Loucy (cell line): ENCODE results near the gene FBXL15.

Experiments
- H2AFZ ChIP-seq: fragments of 200-600 bp; sonication (generic); 2 replicates; pipeline ENCODE4 v1.6.0; 2016; ENCODE audit warnings: antibody characterized with exemption, mild to moderate bottlenecking, low read length, moderate library complexity
- H3F3A ChIP-seq: fragments of 200-600 bp; 2 replicates; pipeline ENCODE4 v1.6.0; 2016; ENCODE audit warnings: antibody characterized with exemption, low read depth, mild to moderate bottlenecking
- H3K27me3 ChIP-seq: fragments of 200-600 bp; sonication (generic); 2 replicates; pipeline ENCODE4 v1.6.1; 2014; ENCODE audit warnings: low read length, mild to moderate bottlenecking; ENCODE audit not compliant: insufficient read depth, poor library complexity, severe bottlenecking
- H3K36me3 ChIP-seq: fragments of 200-600 bp; sonication (generic); 2 replicates; pipeline ENCODE4 v1.6.1; 2016; ENCODE audit warnings: low read length; ENCODE audit not compliant: insufficient read depth
- H3K4me1 ChIP-seq: fragments of 200-600 bp; sonication (generic); 2 replicates; pipeline ENCODE4 v1.5.1; 2014; ENCODE audit warnings: low read length, mild to moderate bottlenecking; ENCODE audit not compliant: insufficient read depth, poor library complexity, severe bottlenecking
- H3K4me2 ChIP-seq: fragments of 200-600 bp; sonication (generic); 2 replicates; pipeline ENCODE4 v1.6.0; 2014; ENCODE audit warnings: antibody characterized with exemption, low read length, low read depth, mild to moderate bottlenecking; ENCODE audit not compliant: poor library complexity, severe bottlenecking
- H3K4me3 ChIP-seq: fragments of 200-600 bp; sonication (generic); 2 replicates; pipeline ENCODE4 v1.5.1; 2014; ENCODE audit warnings: low read length, mild to moderate bottlenecking, mixed read lengths; ENCODE audit not compliant: poor library complexity, severe bottlenecking
- H3K79me2 ChIP-seq: fragments of 200-600 bp; sonication (generic); 2 replicates; pipeline ENCODE4 v1.6.1; 2014; ENCODE audit warnings: low read length; ENCODE audit not compliant: insufficient read depth
- H3K9ac ChIP-seq: fragments of 200-600 bp; sonication (generic); 2 replicates; pipeline ENCODE4 v1.6.0; 2014; ENCODE audit warnings: mild to moderate bottlenecking, low read depth, low read length, moderate library complexity; ENCODE audit not compliant: poor library complexity, severe bottlenecking
- H3K9me2 ChIP-seq: fragments of 200-600 bp; sonication (generic); replicated peaks from 2 replicates; pipeline ENCODE4 v1.6.1; 2016; ENCODE audit warnings: low read depth, low read length, mixed read lengths
- H3K9me3 ChIP-seq: fragments of 200-600 bp; sonication (generic); 2 replicates; pipeline ENCODE4 v1.6.1; 2014; ENCODE audit warnings: mild to moderate bottlenecking, antibody characterized with exemption, low read length, low read depth; ENCODE audit not compliant: insufficient read depth
- H4K20me1 ChIP-seq: fragments of 200-600 bp; sonication (generic); 2 replicates; pipeline ENCODE4 v1.6.0; 2014; ENCODE audit warnings: antibody characterized with exemption, low read length, mild to moderate bottlenecking; ENCODE audit not compliant: insufficient read depth, poor library complexity, severe bottlenecking
- EZH2phosphoT487 ChIP-seq: fragments of 200-600 bp; IDR thresholded peaks from 2 replicates; pipeline ENCODE4 v1.6.1; 2018; ENCODE audit warnings: antibody characterized with exemption, mild to moderate bottlenecking, moderate library complexity, borderline replicate concordance
- TF ChIP-seq, protein P1 (sequence below): fragments of 200-600 bp; sonication (generic); conservative IDR thresholded peaks from 2 replicates; pipeline ENCODE4 v1.5.1; 2014; ENCODE audit warnings: mild to moderate bottlenecking, antibody characterized with exemption, low read length

FBXL15 gene

DNA sequence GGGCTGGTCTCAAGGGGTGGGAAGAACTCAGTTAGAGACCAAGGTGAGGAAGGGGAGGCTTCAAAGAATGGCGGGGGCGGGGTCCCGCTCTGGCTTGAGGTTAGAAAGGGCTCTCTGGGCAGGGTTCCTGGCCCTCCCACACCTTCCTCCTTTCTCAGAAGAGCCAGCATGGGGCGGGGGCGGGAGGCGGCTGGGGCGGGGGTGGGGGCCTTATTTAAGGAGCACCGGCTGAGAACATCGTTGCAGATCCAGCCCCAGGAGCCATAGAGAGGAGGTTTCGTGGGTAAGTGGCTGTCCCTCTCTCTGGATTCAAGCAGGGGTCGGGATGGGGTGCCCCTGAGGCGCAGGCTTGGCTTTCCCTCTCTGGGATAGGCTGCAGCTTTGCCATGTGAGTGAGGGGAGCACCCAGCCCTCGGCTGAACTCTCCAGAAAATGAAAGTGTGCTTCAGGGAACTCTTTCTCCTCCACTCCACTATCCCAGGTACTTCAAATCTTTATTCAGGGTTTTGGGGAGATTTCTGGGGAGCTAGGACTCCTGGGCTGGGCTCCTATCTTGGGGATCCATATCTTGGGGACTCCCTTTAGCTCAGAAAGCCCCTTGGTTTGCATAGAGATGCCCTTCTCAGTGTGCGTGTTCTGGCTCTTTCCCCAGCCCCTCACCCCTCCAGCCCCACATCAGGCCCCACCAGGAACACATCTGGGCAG lies 15.0 kb downstream of the FBXL15 start:
- TF ChIP-seq EZH2phosphoT487: no peak
- TF ChIP-seq, protein P1, sequence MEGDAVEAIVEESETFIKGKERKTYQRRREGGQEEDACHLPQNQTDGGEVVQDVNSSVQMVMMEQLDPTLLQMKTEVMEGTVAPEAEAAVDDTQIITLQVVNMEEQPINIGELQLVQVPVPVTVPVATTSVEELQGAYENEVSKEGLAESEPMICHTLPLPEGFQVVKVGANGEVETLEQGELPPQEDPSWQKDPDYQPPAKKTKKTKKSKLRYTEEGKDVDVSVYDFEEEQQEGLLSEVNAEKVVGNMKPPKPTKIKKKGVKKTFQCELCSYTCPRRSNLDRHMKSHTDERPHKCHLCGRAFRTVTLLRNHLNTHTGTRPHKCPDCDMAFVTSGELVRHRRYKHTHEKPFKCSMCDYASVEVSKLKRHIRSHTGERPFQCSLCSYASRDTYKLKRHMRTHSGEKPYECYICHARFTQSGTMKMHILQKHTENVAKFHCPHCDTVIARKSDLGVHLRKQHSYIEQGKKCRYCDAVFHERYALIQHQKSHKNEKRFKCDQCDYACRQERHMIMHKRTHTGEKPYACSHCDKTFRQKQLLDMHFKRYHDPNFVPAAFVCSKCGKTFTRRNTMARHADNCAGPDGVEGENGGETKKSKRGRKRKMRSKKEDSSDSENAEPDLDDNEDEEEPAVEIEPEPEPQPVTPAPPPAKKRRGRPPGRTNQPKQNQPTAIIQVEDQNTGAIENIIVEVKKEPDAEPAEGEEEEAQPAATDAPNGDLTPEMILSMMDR: no peak
- H3K9ac ChIP-seq: no peak overlapping the region

DNA sequence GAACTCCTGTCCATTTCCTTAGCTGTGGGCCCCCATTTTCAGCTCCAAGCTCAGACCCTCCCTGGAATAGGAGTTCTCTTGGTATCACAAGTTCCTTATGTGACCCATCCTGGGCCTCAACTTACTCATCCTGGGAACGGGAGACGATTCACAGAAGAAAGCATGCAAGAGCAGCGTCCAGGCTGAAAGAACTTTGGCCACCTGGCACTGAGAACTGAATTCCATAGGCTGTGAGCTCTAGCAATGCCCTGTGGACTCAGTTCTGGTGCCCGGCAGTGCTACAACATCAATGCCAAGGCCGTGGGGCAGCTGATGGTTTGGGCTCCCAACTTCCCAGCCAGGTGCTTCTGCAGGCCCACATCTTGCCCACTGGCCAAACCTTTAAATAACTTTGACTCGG lies 15.7 kb downstream of the FBXL15 start:
- Histone ChIP-seq H3K27me3 (no peaks in the 10 kb centered on the region), H3K79me2 (peaks cover 10% of the 10 kb centered on the region), H3F3A (no peaks in the 10 kb centered on the region), H3K4me2 (peak overlapping the region; percentile 51), H4K20me1 (no peaks in the 10 kb centered on the region), H2AFZ (no peak overlapping the region), H3K36me3 (no peaks in the 10 kb centered on the region), H3K9me3 (no peaks in the 10 kb centered on the region), H3K9me2 (no peaks in the 10 kb centered on the region), H3K9ac (no peak overlapping the region), H3K4me1 (peaks cover 4% of the 10 kb centered on the region), H3K4me3 (no peak overlapping the region)
- TF ChIP-seq EZH2phosphoT487: no peak
- TF ChIP-seq, protein P1: no peak

More for the DNA sequence above, 15.0 kb downstream of the FBXL15 start:
- H4K20me1 ChIP-seq: no peaks in the 10 kb centered on the region
- peaks cover 14% of the 10 kb centered on the region for H3K79me2 ChIP-seq
- no peaks in the 10 kb centered on the region for H3K9me3 ChIP-seq
- peaks cover 6% of the 10 kb centered on the region for H3K4me1 ChIP-seq
- no peaks in the 10 kb centered on the region for H3K36me3 ChIP-seq
- peak overlapping the region; percentile 51 for H3K4me2 ChIP-seq
- no peaks in the 10 kb centered on the region for H3K9me2 ChIP-seq
- 0 out of 2 replicates have a peak overlapping the region, but pooled peaks have one; percentile 46 for H2AFZ ChIP-seq
- H3K4me3 ChIP-seq: peak overlapping the region; percentile 7
- no peaks in the 10 kb centered on the region for H3K27me3 ChIP-seq
- no peaks in the 10 kb centered on the region for H3F3A ChIP-seq

DNA sequence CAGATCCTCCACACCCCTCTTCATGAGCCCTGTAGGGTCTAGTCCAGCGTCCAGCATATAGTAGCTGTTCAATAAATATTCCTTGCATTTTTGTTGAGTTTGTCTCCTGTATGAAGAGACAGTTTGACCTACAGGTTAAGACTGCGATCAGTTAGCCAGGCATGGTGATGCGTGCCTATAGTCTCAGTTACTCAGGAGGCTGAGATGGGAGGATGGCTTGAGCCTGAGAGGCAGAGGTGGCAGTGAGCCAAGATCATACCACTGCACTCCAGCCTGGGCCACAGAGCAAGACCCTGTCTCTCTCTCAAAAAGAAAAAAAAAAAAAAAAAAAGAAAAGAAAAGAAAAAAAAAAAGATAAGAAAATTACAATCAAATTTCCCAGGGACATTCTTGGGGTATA lies 16.9 kb downstream of the FBXL15 start:
- H4K20me1 ChIP-seq: no peaks in the 10 kb centered on the region
- no peaks in the 10 kb centered on the region for H3K79me2 ChIP-seq
- H3K4me3 ChIP-seq: no peak overlapping the region
- no peaks in the 10 kb centered on the region for H3F3A ChIP-seq
- no peaks in the 10 kb centered on the region for H3K4me1 ChIP-seq
- H3K27me3 ChIP-seq: no peaks in the 10 kb centered on the region
- no peaks in the 10 kb centered on the region for H3K9me3 ChIP-seq
- no peak overlapping the region for H3K9ac ChIP-seq
- H2AFZ ChIP-seq: no peak overlapping the region
- no peaks in the 10 kb centered on the region for H3K36me3 ChIP-seq
- TF ChIP-seq EZH2phosphoT487: no peak
- TF ChIP-seq, protein P1: no peak
- H3K9me2 ChIP-seq: no peaks in the 10 kb centered on the region
- H3K4me2 ChIP-seq: no peak overlapping the region
